NCI-H2107 treated with DMSO at 0.1 percent for 48 hours (cell line): ENCODE results near the gene MYL6B.

Experiments used
- DNase-seq: peaks from one replicate; lab custom pipeline; 2025; ENCODE audit not compliant: unreplicated experiment; lab: John Stamatoyannopoulos, UW

The MYL6B gene

GRCh38 chr12:56204275-56204674, 51.9 kb downstream of the MYL6B start:
- no peak for DNase-seq

GRCh38 chr12:56205445-56205844, 53.1 kb downstream of the MYL6B start:
- DNase-seq = no peak

- no peak for DNase-seq
Measured at GRCh38 chr12:56206452-56207166, 54.2 kb downstream of the MYL6B start.
